ENCODE results near the gene ADCK2.
"Not testable (repeated sequence)": the region's sequence is repeated elsewhere in the genome, so short reads cannot be mapped to it uniquely, and the experiment has no call there.

ADCK2 gene

GRCh38 chr7:140653319-140654108, 19.2 kb upstream of the ADCK2 start:
- H3K27me3 ChIP-seq (ENCODE audit: control insufficient read depth, insufficient read depth, low read length) = no peaks in the 10 kb centered on the region
- H3K9ac ChIP-seq (ENCODE audit: low read depth, low read length) = no peak overlapping the region
- no peak overlapping the region for H3K4me3 ChIP-seq (ENCODE audit: low read depth, low read length)
- no peaks in the 10 kb centered on the region for H3K4me1 ChIP-seq (ENCODE audit: control insufficient read depth, insufficient read depth, low read length)
- H3K9me3 ChIP-seq (ENCODE audit: control insufficient read depth, insufficient read depth, low read length) = no peaks in the 10 kb centered on the region
- H3K36me3 ChIP-seq (ENCODE audit: control insufficient read depth, insufficient read depth, low read length) = no peaks in the 10 kb centered on the region

- Histone ChIP-seq H3K9me3 (ENCODE audit: control insufficient read depth, insufficient read depth, low read length) (no peaks in the 10 kb centered on the region), H3K9ac (ENCODE audit: low read depth, low read length) (no peak overlapping the region), H3K27me3 (ENCODE audit: control insufficient read depth, insufficient read depth, low read length) (no peaks in the 10 kb centered on the region), H3K4me3 (ENCODE audit: low read depth, low read length) (no peak overlapping the region), H3K36me3 (ENCODE audit: control insufficient read depth, insufficient read depth, low read length) (no peaks in the 10 kb centered on the region), H3K4me1 (ENCODE audit: control insufficient read depth, insufficient read depth, low read length) (no peaks in the 10 kb centered on the region)
Observed at GRCh38 chr7:140654109-140654387, 18.7 kb upstream of the ADCK2 start.

DNA sequence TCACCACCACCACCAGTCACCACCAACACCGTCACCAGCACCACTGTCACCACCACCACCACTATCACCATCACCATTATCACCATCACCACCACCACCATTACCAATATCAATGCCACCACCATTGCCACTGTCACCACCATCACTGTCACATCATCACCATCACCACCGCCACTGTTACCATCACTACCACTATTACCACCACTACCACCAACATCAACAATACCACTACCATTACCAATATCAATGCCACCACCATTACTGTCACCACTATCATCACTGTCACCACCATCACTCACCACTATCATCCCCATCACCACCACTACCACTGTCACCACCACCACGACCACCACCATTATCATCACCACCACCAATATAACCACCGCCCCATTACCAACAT, 18.1 kb upstream of the ADCK2 start:
- Histone ChIP-seq H3K4me1 (ENCODE audit: control insufficient read depth, insufficient read depth, low read length) (no peaks in the 10 kb centered on the region), H3K9me3 (ENCODE audit: control insufficient read depth, insufficient read depth, low read length) (no peaks in the 10 kb centered on the region), H3K4me3 (ENCODE audit: low read depth, low read length) (no peak overlapping the region), H3K27me3 (ENCODE audit: control insufficient read depth, insufficient read depth, low read length) (no peaks in the 10 kb centered on the region), H3K9ac (ENCODE audit: low read depth, low read length) (no peak overlapping the region), H3K36me3 (ENCODE audit: control insufficient read depth, insufficient read depth, low read length) (no peaks in the 10 kb centered on the region)

DNA sequence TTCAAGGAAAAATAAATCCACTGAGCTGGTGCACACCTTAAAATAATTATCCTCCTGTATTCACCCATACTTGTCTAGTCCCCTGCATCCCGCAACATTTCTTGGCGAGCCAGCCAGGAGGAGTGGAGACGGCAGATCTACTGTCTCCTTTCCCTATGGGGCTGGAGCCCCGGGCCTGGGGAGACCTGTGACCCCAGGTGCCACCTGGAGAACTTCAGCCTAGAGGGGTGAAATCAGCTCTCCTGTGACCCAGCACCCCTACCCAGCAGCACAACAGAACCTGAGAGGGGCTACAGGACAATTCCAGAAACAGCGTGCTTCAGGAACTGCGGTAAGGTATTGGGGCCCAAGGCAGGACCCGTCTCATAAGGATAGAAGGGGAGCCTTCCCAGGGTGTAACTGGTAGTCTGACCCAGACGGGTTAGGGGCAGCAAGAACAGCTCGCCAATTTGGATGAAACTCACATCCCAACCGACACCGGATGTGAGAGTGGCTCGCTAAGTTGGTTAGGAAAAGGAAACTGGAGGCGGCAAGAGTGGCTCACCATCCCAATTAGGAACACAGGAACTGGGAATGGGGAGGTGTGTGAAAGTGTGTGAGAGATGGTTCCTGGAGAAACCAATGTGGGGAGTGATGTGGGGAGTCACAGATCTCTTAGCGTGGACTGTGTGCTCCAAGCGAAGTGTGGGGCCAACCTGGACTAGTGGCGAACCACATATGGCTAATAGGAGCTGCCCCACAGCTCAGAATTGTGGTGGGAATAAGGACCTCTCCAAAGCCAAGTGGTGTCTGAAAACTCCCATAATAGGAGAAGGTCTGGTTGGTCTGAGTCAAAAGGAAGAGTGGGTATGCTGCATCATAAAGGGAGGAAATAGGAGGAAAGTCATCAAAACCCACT, 17.0 kb upstream of the ADCK2 start:
- Histone ChIP-seq H3K4me1 (ENCODE audit: control insufficient read depth, insufficient read depth, low read length) (no peaks in the 10 kb centered on the region), H3K9ac (ENCODE audit: low read depth, low read length) (no peak overlapping the region), H3K27me3 (ENCODE audit: control insufficient read depth, insufficient read depth, low read length) (no peaks in the 10 kb centered on the region), H3K36me3 (ENCODE audit: control insufficient read depth, insufficient read depth, low read length) (no peaks in the 10 kb centered on the region), H3K4me3 (ENCODE audit: low read depth, low read length) (no peak overlapping the region), H3K9me3 (ENCODE audit: control insufficient read depth, insufficient read depth, low read length) (no peaks in the 10 kb centered on the region)

- Histone ChIP-seq H3K4me1 (ENCODE audit: control insufficient read depth, insufficient read depth, low read length) (no peaks in the 10 kb centered on the region), H3K4me3 (ENCODE audit: low read depth, low read length) (no peak overlapping the region), H3K36me3 (ENCODE audit: control insufficient read depth, insufficient read depth, low read length) (no peaks in the 10 kb centered on the region), H3K9ac (ENCODE audit: low read depth, low read length) (no peak overlapping the region), H3K27me3 (ENCODE audit: control insufficient read depth, insufficient read depth, low read length) (no peaks in the 10 kb centered on the region), H3K9me3 (ENCODE audit: control insufficient read depth, insufficient read depth, low read length) (no peaks in the 10 kb centered on the region)
Observed at GRCh38 chr7:140656548-140657515, 15.9 kb upstream of the ADCK2 start.

DNA sequence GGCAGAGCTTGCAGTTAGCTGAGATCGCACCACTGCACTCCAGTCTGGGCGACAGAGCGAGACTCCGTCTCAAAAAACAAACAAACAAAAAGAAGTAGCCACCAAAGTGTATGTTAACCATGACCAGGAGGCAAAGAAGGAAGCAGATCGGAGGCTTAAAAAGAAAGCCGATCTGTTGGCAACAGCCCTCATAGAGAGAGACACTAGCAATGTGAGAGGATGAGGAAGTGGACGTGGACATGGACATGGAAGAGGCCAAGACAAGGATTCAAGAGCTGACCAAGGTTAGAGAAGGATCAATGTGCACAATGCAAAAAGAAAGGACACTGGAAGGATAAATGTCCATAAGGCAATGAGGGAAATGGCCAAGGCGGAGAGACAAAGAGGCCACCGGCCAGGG, 14.9 kb upstream of the ADCK2 start:
- Histone ChIP-seq H3K4me3 (ENCODE audit: low read depth, low read length) (no peak overlapping the region), H3K4me1 (ENCODE audit: control insufficient read depth, insufficient read depth, low read length) (no peaks in the 10 kb centered on the region), H3K9me3 (ENCODE audit: control insufficient read depth, insufficient read depth, low read length) (no peaks in the 10 kb centered on the region), H3K27me3 (ENCODE audit: control insufficient read depth, insufficient read depth, low read length) (no peaks in the 10 kb centered on the region), H3K36me3 (ENCODE audit: control insufficient read depth, insufficient read depth, low read length) (no peaks in the 10 kb centered on the region), H3K9ac (ENCODE audit: low read depth, low read length) (no peak overlapping the region)

GRCh38 chr7:140659856-140660255, 12.9 kb upstream of the ADCK2 start:
- H3K27me3 ChIP-seq (ENCODE audit: control insufficient read depth, insufficient read depth, low read length) = no peaks in the 10 kb centered on the region
- no peaks in the 10 kb centered on the region for H3K9me3 ChIP-seq (ENCODE audit: control insufficient read depth, insufficient read depth, low read length)
- no peaks in the 10 kb centered on the region for H3K36me3 ChIP-seq (ENCODE audit: control insufficient read depth, insufficient read depth, low read length)
- H3K9ac ChIP-seq (ENCODE audit: low read depth, low read length) = no peak overlapping the region
- no peak overlapping the region for H3K4me3 ChIP-seq (ENCODE audit: low read depth, low read length)
- H3K4me1 ChIP-seq (ENCODE audit: control insufficient read depth, insufficient read depth, low read length) = no peaks in the 10 kb centered on the region

- no peak overlapping the region for H3K9ac ChIP-seq (ENCODE audit: low read depth, low read length)
- no peaks in the 10 kb centered on the region for H3K9me3 ChIP-seq (ENCODE audit: control insufficient read depth, insufficient read depth, low read length)
- no peaks in the 10 kb centered on the region for H3K36me3 ChIP-seq (ENCODE audit: control insufficient read depth, insufficient read depth, low read length)
- no peaks in the 10 kb centered on the region for H3K27me3 ChIP-seq (ENCODE audit: control insufficient read depth, insufficient read depth, low read length)
- no peaks in the 10 kb centered on the region for H3K4me1 ChIP-seq (ENCODE audit: control insufficient read depth, insufficient read depth, low read length)
- no peak overlapping the region for H3K4me3 ChIP-seq (ENCODE audit: low read depth, low read length)
Observed at GRCh38 chr7:140661124-140661523, 11.6 kb upstream of the ADCK2 start.

GRCh38 chr7:140662938-140663337, 9.8 kb upstream of the ADCK2 start:
- H3K9ac ChIP-seq (ENCODE audit: low read depth, low read length); H3K4me1 ChIP-seq (ENCODE audit: control insufficient read depth, insufficient read depth, low read length); H3K4me3 ChIP-seq (ENCODE audit: low read depth, low read length); H3K9me3 ChIP-seq (ENCODE audit: control insufficient read depth, insufficient read depth, low read length); H3K36me3 ChIP-seq (ENCODE audit: control insufficient read depth, insufficient read depth, low read length); H3K27me3 ChIP-seq (ENCODE audit: control insufficient read depth, insufficient read depth, low read length): not testable (repeated sequence)

DNA sequence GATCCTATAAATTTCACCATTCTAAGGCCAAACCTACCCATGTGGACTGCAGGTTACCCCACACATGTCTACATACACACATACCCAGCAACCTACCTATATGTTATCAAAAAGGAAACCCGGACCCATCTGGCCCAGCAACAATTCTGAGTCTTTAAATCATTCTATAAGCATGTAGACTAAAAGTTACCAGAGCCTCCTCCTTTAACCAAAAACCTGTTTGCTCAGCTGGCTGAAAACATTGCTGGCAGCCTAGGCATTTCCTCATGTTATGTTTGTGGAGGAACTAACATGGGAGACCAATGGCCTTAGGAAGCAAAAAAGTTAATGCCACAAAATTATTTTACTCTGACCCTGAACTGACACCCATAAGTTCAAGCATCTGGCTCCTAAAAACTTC, 5.3 kb upstream of the ADCK2 start:
- no peaks in the 10 kb centered on the region for H3K4me1 ChIP-seq (ENCODE audit: control insufficient read depth, insufficient read depth, low read length)
- H3K9ac ChIP-seq (ENCODE audit: low read depth, low read length) = no peak overlapping the region
- no peaks in the 10 kb centered on the region for H3K27me3 ChIP-seq (ENCODE audit: control insufficient read depth, insufficient read depth, low read length)
- no peak overlapping the region for H3K4me3 ChIP-seq (ENCODE audit: low read depth, low read length)
- no peaks in the 10 kb centered on the region for H3K36me3 ChIP-seq (ENCODE audit: control insufficient read depth, insufficient read depth, low read length)
- H3K9me3 ChIP-seq (ENCODE audit: control insufficient read depth, insufficient read depth, low read length) = no peaks in the 10 kb centered on the region

GRCh38 chr7:140668641-140669040, 4.1 kb upstream of the ADCK2 start:
- H3K36me3 ChIP-seq (ENCODE audit: control insufficient read depth, insufficient read depth, low read length) = no peaks in the 10 kb centered on the region
- H3K9ac ChIP-seq (ENCODE audit: low read depth, low read length) = no peak overlapping the region
- H3K4me1 ChIP-seq (ENCODE audit: control insufficient read depth, insufficient read depth, low read length) = no peaks in the 10 kb centered on the region
- no peaks in the 10 kb centered on the region for H3K9me3 ChIP-seq (ENCODE audit: control insufficient read depth, insufficient read depth, low read length)
- no peak overlapping the region for H3K4me3 ChIP-seq (ENCODE audit: low read depth, low read length)
- H3K27me3 ChIP-seq (ENCODE audit: control insufficient read depth, insufficient read depth, low read length) = no peaks in the 10 kb centered on the region

Measured in iPS-15b (cell line).